GM23338 (cell line): ENCODE measurements around the gene ADAMTSL2. TPM values are rescaled to one million over a fixed set of nuclear protein-coding genes. Genes with fewer than 3 reads are reported as not detected.

ENCODE experiments used
- ATAC-seq: fragments of 200-7000 bp; cut with Tn5 transposase; 3 replicates; pipeline ENCODE4 v1.9.1; 2020
- DNase-seq: peaks from one replicate; pipeline ENCODE4 v3.0.0-alpha.2; 2015; ENCODE audit warnings: low spot score
- H2AFZ ChIP-seq: fragments of 200-600 bp; sonication (generic); 2 replicates; pipeline ENCODE4 v1.8.0; 2016; ENCODE audit warnings: antibody characterized with exemption, mild to moderate bottlenecking, moderate library complexity
- H3F3A ChIP-seq: fragments of 200-600 bp; sonication (generic); replicated peaks from 2 replicates; pipeline ENCODE4 v1.8.0; 2017; ENCODE audit warnings: antibody characterized with exemption, mixed run types, low read depth
- H3K27ac ChIP-seq: fragments of 200-600 bp; sonication (generic); 2 replicates; pipeline ENCODE4 v1.6.1; 2016; ENCODE audit warnings: low read depth
- H3K27me3 ChIP-seq: fragments of 200-600 bp; sonication (generic); 2 replicates; pipeline ENCODE4 v1.8.0; 2016; ENCODE audit warnings: mild to moderate bottlenecking, mixed run types, moderate library complexity; ENCODE audit not compliant: insufficient read depth
- H3K36me3 ChIP-seq: fragments of 200-600 bp; sonication (generic); 2 replicates; pipeline ENCODE4 v1.8.0; 2016; ENCODE audit warnings: mild to moderate bottlenecking; ENCODE audit not compliant: insufficient read depth
- H3K4me1 ChIP-seq: fragments of 200-600 bp; sonication (generic); 2 replicates; pipeline ENCODE4 v1.8.0; 2016; ENCODE audit warnings: mild to moderate bottlenecking, moderate library complexity; ENCODE audit not compliant: insufficient read depth
- H3K4me2 ChIP-seq: fragments of 200-600 bp; sonication (generic); 2 replicates; pipeline ENCODE4 v1.7.1; 2017; ENCODE audit warnings: mixed run types
- H3K4me3 ChIP-seq: fragments of 200-600 bp; sonication (generic); 2 replicates; pipeline ENCODE4 v1.6.1; 2016; ENCODE audit warnings: mixed run types
- H3K79me2 ChIP-seq: fragments of 200-600 bp; sonication (generic); replicated peaks from 2 replicates; pipeline ENCODE4 v1.8.0; 2017; ENCODE audit warnings: mild to moderate bottlenecking; ENCODE audit not compliant: insufficient read depth
- H3K9me2 ChIP-seq: fragments of 200-600 bp; sonication (generic); 2 replicates; pipeline ENCODE4 v1.8.0; 2017; ENCODE audit not compliant: insufficient read depth
- H4K20me1 ChIP-seq: fragments of 200-600 bp; sonication (generic); replicated peaks from 2 replicates; pipeline ENCODE4 v1.8.0; 2017; ENCODE audit warnings: mild to moderate bottlenecking; ENCODE audit not compliant: insufficient read depth
- H3K27ac Mint-ChIP-seq: 2 replicates; pipeline ENCODE4 v1.8.0; 2020; ENCODE audit warnings: inconsistent platforms, mild to moderate bottlenecking, moderate library complexity, mixed read lengths
- H3K27me3 Mint-ChIP-seq: 3 replicates; pipeline ENCODE4 v1.8.0; 2022; ENCODE audit warnings: low read depth, mild to moderate bottlenecking, moderate library complexity, mixed read lengths, inconsistent platforms; ENCODE audit not compliant: insufficient read depth, poor library complexity
- H3K36me3 Mint-ChIP-seq: 3 replicates; pipeline ENCODE4 v1.8.0; 2021; ENCODE audit warnings: low read depth, mild to moderate bottlenecking, inconsistent platforms, moderate library complexity, mixed read lengths
- H3K4me1 Mint-ChIP-seq: 3 replicates; pipeline ENCODE4 v1.8.0; 2020; ENCODE audit warnings: mild to moderate bottlenecking, inconsistent platforms, mixed read lengths
- H3K4me3 Mint-ChIP-seq: 3 replicates; pipeline ENCODE4 v1.8.0; 2021; ENCODE audit warnings: moderate library complexity, mild to moderate bottlenecking, inconsistent platforms, mixed read lengths
- H3K9me3 Mint-ChIP-seq: 3 replicates; pipeline ENCODE4 v1.8.0; 2020; ENCODE audit warnings: moderate library complexity, mild to moderate bottlenecking, inconsistent platforms, mixed read lengths
- CREB1 ChIP-seq: fragments of 250-450 bp; sonication (Bioruptor Pico); IDR thresholded peaks from 2 replicates; pipeline ENCODE4 v1.5.0; 2020; ENCODE audit warnings: low read depth, mild to moderate bottlenecking, moderate library complexity
- CTCF ChIP-seq, 2 experiments: fragments of 200-600 bp in 1 of 2; sonication (generic) in 1 of 2; conservative IDR thresholded peaks; 2 replicates each; pipeline versions ENCODE4 v1.5.1 to v1.6.1; 2016 to 2017; ENCODE audit warnings: antibody characterized with exemption in 2 of 2, low read depth in 2 of 2, mild to moderate bottlenecking in 2 of 2, moderate library complexity in 1 of 2
- ETS1 ChIP-seq: IDR thresholded peaks from 2 replicates; pipeline ENCODE4 v1.6.1; 2016; ENCODE audit warnings: antibody characterized with exemption
- EZH2 ChIP-seq: fragments of 200-600 bp; sonication (generic); IDR thresholded peaks from one replicate; pipeline ENCODE4 v1.8.0; 2017; ENCODE audit warnings: antibody characterized with exemption, mild to moderate bottlenecking, low read depth; ENCODE audit not compliant: unreplicated experiment
- EZH2phosphoT487 ChIP-seq: fragments of 200-600 bp; sonication (generic); IDR thresholded peaks from one replicate; pipeline ENCODE4 v1.8.1; 2018; ENCODE audit warnings: antibody characterized with exemption; ENCODE audit not compliant: unreplicated experiment
- JUNB ChIP-seq: IDR thresholded peaks from one replicate; pipeline ENCODE4 v1.6.1; 2016; ENCODE audit warnings: antibody characterized with exemption; ENCODE audit not compliant: unreplicated experiment
- NANOG ChIP-seq: IDR thresholded peaks from 2 replicates; pipeline ENCODE4 v1.6.1; 2016; ENCODE audit warnings: antibody characterized with exemption, borderline replicate concordance
- POLR2AphosphoS5 ChIP-seq: IDR thresholded peaks from 2 replicates; pipeline ENCODE4 v1.6.1; 2016; ENCODE audit warnings: antibody characterized with exemption, low read depth
- REST ChIP-seq: IDR thresholded peaks from one replicate; pipeline ENCODE4 v1.6.1; 2018; ENCODE audit warnings: antibody characterized with exemption; ENCODE audit not compliant: unreplicated experiment
- STAT1 ChIP-seq: IDR thresholded peaks from one replicate; pipeline ENCODE4 v1.6.1; 2016; ENCODE audit warnings: antibody characterized with exemption; ENCODE audit not compliant: unreplicated experiment
- ZNF114 ChIP-seq: fragments of 250-450 bp; sonication (Bioruptor Pico); IDR thresholded peaks from 2 replicates; pipeline ENCODE4 v1.5.0; 2020; ENCODE audit warnings: mild to moderate bottlenecking, moderate library complexity
- ZNF331 ChIP-seq: fragments of 250-450 bp; sonication (Bioruptor Pico); IDR thresholded peaks from 2 replicates; pipeline ENCODE4 v1.5.0; 2020; ENCODE audit warnings: low read depth, mild to moderate bottlenecking, moderate library complexity
- ZNF462 ChIP-seq: fragments of 250-450 bp; sonication (Bioruptor Pico); IDR thresholded peaks from 2 replicates; pipeline ENCODE4 v1.5.0; 2020; ENCODE audit warnings: mild to moderate bottlenecking, moderate library complexity
- polyA plus RNA-seq: library from polyadenylated mRNA; unstranded; fragments of >200 nt; fragmentation: Nextera tagmentation; extraction: Ambion mirVana; gene quantifications from 2 replicates; pipeline ENCODE4 v1.2.1, GENCODE V29; 2016
- total RNA-seq: library from RNA; depleted of rRNA; stranded (reverse); fragments of >200 nt; shearing (Covaris generic); gene quantifications from 2 replicates; pipeline ENCODE4 v1.2.3, GENCODE V29; 2014

The ADAMTSL2 gene
- total and polyA plus RNA-seq, 2 experiments from 2014 or later, result 0.15 to 0.66 TPM

- no peak overlapping the region for H3K4me3 ChIP-seq
- TF ChIP-seq STAT1 (no peak), ETS1 (no peak), ZNF114 (no peak), EZH2 (no peak), POLR2AphosphoS5 (no peak), REST (no peak), ZNF462 (no peak), ZNF331 (CRISPR knock-in tag) (no peak), JUNB (no peak), EZH2phosphoT487 (no peak), NANOG (no peak), CTCF (conservative IDR thresholded peaks at IDR 0.05; ENCODE audit: low read depth in 2 of 2) (no peak), CREB1 (CRISPR knock-in tag) (no peak)
- no peak overlapping the region for H3K4me2 ChIP-seq
- Mint-ChIP-seq H3K4me3 (no peak overlapping the region), H3K36me3 (no peaks in the 10 kb centered on the region), H3K9me3 (no peaks in the 10 kb centered on the region), H3K27ac (no peak overlapping the region), H3K4me1 (peaks cover 16% of the 10 kb centered on the region), H3K27me3 (peaks cover 19% of the 10 kb centered on the region)
- peaks cover 1% of the 10 kb centered on the region; the same call in 1 of the 2 replicates for H3K27me3 ChIP-seq
- no peaks in the 10 kb centered on the region for H3K36me3 ChIP-seq
- no peaks in the 10 kb centered on the region for H3K79me2 ChIP-seq
- no peaks in the 10 kb centered on the region for H4K20me1 ChIP-seq
- DNase-seq (peak; percentile 54), ATAC-seq (peak; percentile 30)
- no peak overlapping the region for H3K27ac ChIP-seq
- no peaks in the 10 kb centered on the region for H3K9me2 ChIP-seq
- H3K4me1 ChIP-seq, result peaks cover under 1% of the 10 kb centered on the region; the same call in 1 of the 2 replicates
- H3F3A ChIP-seq, result no peaks in the 10 kb centered on the region
- H2AFZ ChIP-seq, result 0 out of 2 replicates have a peak overlapping the region, but pooled peaks have one; percentile 47
Observed at GRCh38 chr9:133538851-133539833, 4.6 kb downstream of the ADAMTSL2 start.
